ENCODE measurements around the gene HDAC4.

Gene HDAC4

GRCh38 chr2:239216614-239217273, 184.1 kb downstream of the HDAC4 start:
- no peak for DNase-seq (ENCODE audit: low spot score)

GRCh38 chr2:239215988-239216613, 184.7 kb downstream of the HDAC4 start:
- DNase-seq (ENCODE audit: low spot score) = no peak

DNA sequence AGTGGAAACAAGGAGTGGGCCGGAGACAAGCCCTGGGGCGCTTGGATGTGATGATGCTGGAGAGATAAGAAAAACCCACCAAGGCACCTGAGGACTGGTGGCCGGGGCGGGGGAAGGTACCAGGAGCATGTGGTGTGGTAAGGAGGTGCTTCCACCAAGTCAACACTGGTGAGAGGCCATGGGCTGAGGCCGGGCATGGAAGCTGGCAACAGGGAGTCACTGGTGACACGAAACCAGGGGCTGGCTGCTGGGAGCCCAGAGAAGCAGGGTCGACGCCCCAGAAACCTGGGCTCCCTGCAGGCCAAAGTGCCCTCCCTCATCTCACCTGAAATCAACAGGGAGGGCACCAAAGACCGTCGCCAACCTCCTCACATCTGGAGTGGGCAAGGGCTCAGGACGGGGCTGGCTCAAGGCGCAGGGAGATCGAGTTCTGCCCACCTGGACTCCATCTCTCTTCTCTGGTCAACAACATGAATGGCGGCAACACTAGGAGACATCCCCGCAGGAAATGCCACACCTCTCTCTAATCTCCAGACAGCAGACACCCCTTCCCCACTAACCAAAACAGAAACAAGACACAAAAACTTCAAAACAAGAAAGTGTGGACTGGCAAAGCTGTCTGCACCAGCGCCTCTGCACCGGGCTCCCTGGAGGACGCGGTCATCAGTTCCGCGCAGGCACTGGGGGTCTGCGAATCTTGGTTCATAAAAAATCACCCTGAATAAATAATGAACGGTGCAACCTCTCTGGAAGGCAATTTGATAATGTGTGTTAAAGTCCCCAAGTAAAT, 185.5 kb downstream of the HDAC4 start:
- DNase-seq (ENCODE audit: low spot score) = no peak

GRCh38 chr2:239214725-239215124, 186.1 kb downstream of the HDAC4 start:
- DNase-seq (ENCODE audit: low spot score) = no peak

GRCh38 chr2:239213643-239214101, 187.1 kb downstream of the HDAC4 start:
- no peak for DNase-seq (ENCODE audit: low spot score)

DNA sequence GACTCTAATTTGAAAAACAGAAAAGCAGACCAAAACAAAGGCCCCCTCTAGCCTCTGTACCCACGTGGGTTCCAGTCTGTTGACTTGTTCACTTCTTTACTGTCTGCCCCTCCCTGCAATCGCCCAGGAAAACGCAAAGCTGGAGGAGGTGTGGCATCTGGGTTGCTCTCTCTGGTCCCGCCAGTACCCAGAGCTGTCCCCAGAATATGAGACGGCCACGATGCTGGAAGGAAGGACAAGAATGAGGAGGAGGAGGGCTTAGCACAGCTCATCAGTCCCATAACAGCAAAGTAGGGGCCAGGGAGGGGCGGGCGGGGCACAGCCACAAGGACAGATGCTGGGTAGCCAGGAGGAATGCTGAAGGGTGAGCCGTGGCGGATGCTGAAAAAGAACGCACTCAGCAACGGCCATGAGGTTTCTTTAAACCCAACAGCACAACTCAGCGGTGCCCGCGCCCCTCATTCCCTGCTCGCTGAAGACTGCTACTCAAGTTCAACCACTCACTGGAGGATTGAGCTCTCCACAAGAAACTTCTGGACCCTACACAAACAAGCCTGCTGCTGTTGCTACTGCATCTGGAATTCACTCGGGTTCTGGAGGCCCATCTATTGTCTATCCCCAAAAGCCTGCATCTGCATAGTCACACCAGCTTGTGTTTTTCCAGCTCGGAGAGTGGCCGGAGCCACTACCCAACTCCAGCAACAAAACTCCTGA, 187.7 kb downstream of the HDAC4 start:
- no peak for DNase-seq (ENCODE audit: low spot score)

- no peak for DNase-seq (ENCODE audit: low spot score)
Observed at GRCh38 chr2:239212121-239212928, 188.5 kb downstream of the HDAC4 start.

DNA sequence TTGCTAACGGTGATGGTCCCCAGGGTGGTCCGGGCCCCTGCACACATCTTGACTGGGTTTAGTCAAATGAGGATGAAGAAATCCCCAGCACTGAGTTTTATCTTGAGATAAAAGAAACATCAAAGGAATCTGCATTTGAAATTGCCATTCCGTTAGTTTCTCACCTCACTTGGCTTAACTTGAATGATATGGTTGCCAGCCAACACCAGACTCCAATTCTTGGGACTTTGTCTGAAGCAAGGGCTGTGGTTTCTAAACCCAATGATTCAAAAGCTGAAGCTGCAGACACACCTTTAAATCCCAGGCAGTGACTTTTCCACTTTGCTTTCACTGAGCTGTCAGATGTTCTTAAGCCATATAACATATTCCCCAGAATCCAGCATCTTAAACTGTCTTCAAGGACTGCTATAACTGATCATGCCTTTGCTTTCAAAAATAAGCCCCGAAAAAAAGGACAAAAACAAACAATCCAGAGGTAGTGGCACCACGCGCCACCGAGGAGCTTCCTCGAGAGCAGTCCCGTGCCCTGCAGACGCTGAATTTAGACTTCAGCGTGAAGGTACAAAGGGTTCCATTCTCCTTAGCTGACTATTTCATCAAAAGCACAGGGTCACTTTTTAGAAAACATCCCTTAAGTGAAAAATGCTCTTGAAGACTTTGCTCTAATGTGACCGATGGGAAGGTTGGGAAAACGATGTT, 189.3 kb downstream of the HDAC4 start:
- no peak for DNase-seq (ENCODE audit: low spot score)

DNA sequence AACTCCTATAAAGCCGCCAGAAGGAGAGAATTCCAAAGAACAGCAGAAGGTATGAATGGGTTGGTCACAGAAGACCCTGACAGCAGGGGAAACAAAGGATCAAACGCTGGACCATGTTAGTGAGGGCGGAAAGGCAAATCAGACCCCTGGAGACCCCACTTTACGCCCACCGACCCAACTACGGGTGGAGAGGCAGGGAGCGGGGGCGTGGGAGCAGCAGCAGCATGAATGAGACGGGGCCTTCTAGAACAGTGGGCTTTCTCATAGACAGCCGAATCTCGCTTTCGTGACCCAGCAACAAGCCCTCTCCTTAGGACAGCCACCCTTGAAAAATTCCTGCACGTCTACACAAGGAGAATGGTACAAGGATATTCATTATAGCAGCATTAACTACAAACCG, 191.0 kb downstream of the HDAC4 start:
- no peak for DNase-seq (ENCODE audit: low spot score)

GRCh38 chr2:239208465-239209180, 192.2 kb downstream of the HDAC4 start:
- DNase-seq (ENCODE audit: low spot score) = no peak

DNA sequence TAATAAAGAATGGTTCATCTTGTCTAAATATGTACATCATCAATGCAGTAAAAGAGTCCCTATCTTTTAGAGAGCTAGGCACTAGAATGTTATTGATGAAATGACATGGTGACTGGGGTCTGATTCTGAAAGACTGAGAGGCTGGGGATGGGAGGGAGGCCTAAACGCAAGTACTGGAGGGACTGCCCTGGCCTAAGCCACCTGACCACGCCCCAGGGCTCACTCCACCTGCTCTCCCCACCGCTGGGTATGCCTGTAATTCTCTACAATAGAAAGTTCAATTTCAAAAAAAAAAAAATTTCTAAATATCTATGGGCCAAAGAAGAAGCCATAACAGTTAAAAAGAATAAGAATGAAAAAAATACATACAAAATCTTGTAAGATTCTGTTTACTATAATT, 194.0 kb downstream of the HDAC4 start:
- no peak for DNase-seq (ENCODE audit: low spot score)

DNA sequence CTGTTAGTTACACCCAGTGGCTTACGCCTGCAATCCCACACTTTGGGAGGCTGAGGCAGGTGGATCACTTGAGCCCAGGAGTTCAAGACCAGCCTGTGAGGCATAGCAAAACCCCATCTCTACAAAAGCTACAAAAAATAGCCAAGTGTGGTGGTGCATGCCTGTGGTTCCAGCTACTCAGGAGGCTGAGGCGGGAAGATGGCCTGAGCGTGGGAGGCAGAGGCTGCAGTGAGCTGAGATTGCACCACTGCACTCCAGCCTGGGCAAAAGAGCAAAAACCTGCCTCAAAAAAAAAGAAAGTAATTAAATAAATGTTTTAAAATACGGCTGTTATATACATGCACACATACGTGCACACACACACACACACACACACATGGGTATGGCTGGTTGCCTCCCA, 194.8 kb downstream of the HDAC4 start:
- no peak for DNase-seq (ENCODE audit: low spot score)

DNA sequence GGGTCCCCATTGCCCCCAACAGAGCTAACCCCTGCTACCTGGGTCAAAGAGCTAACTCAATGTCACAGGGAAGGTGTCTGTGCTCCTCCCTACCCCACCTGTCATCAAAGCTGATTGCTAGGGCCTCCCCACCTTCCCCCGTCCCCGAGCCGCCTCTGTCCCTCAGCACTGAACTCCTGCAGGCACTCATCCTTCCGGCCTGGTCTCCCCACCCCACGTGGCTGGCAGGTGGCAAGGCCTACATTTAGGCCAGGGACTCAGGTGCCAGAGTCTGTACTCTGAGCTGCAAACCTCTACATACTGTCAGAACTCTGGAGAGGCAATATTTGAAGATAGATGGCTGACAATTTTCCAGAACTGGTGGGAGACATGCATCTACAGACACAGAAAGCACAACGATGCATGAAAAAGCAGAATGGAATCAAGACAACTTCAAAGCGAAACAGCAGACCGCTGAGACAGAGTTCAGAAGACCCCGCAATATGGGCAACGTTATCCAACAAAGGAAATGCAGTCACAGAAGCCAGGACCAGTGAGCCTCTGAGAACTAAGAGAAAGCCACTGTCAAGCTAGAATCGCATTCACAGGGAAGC, 195.8 kb downstream of the HDAC4 start:
- DNase-seq (ENCODE audit: low spot score) = no peak

DNA sequence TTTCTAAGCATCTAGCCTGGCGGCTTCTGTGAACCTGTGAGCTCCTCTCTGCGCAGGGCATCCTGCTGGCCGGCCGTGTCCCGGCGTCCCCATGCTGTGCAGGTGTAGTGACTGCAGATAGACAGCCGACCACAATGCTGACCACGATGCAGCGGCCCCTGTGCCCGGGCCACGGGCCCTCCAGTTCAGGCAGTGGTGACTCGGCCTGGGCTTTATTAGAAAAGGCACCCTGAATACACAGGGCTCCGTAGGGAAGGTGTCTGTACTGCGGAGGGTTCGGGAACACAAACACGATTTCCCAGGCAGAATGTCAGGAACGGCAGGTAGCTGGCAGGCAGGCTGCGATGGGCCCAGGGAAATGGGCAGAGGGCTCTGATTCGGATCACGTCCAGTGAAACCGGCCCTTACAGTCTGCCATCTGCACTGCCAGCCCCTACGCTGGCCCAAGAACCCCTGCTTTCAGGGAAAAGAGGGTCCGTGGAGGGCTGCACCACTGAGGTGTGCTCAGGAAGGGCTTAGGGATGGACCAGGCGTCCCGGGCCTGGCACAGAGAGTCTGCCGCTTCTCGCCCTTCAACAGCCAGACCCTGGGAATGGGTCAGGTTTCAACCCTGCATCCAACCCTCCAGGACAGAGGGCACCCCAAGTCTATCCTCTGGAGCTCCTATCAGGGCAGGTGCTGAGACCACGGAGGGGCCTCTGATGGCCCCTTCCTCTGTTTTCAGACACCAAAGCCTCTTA, 196.5 kb downstream of the HDAC4 start:
- DNase-seq (ENCODE audit: low spot score) = no peak

DNA sequence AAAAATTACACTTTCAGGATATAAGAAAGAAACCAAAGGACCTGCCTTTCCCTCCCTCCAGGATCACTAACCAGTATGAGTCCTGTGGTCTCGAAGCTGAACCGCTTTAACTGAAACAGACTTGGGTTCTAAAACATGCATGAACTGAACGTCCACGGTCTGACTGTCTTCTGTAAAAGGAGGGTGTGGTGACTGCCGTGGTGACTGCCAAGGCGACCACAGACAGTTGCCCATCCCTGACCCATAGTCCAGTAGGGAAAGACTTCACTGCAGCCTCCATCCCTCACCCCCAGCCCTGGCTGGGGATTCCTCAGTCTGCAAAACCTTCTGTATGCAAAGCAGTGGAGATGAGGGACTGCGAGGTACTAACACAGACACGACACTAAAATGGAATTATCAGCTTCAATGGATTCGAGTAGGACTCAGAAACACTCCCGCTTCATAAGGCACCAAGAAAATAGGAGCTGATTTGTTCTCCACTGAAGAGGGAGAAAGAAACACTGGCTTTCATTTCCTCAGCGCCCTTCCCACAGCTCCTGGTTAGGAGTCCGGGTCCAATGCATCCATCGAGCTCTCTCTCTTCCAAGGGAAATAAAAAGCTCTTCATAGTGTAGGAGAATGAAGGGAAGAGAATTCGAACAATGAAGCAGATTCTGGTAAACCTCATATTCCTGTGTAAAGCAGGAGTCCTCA, 197.2 kb downstream of the HDAC4 start:
- no peak for DNase-seq (ENCODE audit: low spot score)

DNA sequence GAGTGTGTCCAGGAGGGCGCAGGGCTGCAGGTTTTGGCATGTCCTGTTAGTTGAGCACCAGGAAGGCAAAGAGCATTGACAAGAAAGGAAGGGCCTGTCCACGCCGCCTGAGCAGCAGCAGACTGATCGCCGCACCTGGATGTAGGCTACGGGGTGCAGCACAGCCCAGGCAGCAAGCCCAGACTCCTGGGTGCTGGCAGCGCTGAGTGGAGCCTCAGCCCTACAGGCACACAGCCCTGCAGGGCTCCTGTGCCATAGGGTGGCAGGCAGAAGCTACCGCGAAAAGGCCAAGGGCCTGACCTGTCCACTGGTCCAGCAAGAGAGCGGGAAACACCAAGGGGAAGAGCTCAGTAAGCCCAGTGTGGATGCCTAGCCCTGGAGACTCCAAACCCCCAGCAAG, 198.0 kb downstream of the HDAC4 start:
- no peak for DNase-seq (ENCODE audit: low spot score)

DNA sequence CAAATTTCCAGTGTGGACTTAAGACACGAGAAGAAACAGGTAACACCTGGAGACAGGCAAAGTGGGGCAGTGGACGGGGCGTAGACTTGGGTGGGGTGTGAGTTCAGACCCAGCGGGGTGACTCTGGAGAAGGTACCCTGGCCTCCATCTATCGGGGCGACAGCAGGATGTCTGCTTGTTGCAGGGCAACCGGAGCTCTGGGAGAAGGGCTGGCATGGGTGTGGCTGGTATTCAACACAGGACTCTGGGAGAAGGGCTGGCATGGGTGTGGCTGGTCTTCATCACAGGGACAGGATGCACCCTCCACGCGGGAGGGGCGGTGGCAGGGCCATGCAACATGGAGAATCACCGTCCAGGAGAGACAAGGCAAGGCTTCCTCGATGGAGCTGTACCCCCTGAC, 198.5 kb downstream of the HDAC4 start:
- no peak for DNase-seq (ENCODE audit: low spot score)

- DNase-seq (ENCODE audit: low spot score) = no peak
Observed at GRCh38 chr2:239201884-239202283, 198.9 kb downstream of the HDAC4 start.

DNA sequence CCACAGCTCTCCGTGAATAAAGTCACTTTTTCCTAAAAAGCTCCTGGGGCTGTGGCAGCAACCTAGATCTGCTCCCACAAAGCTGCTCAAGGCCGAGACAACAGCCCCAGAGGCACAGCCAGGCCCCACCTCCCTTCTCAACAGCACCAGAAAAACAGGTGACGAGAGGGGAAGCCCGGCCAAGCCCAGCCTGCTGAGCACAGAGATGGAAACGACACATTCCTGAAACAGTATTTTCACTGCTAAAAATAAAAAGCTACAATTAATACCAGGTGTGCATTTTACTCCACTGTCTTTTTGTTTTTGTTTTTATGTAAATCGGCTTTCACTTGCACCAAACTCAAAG, 199.3 kb downstream of the HDAC4 start:
- DNase-seq (ENCODE audit: low spot score) = peak; percentile 58
